HCT116 (cell line): Measurements from ENCODE around the gene PHC1. TPM values are rescaled to one million over a fixed set of nuclear protein-coding genes. Genes with fewer than 3 reads are reported as not detected.
A peak's percentile ranks its signal among the peaks of the same experiment; 100 is the strongest.

Experiments used
- ATAC-seq: fragments of 200-7000 bp; cut with Tn5 transposase; 2 replicates; pipeline ENCODE4 v1.9.1; 2020; ENCODE audit warnings: mild to moderate bottlenecking, moderate library complexity
- BruUV-seq: library from RNA; stranded (reverse); fragments of 400-500 nt; replicated peaks from 2 replicates; lab custom pipeline; 2021; lab: Mats Ljungman, UMichigan
- CTCF ChIA-PET: fragments of 300-600 bp; sonication (Branson Sonifier 250); formaldehyde crosslinking; loops from one replicate; lab custom pipeline; 2021; ENCODE audit warnings: antibody characterized with exemption; lab: Charles Lee
- POLR2A ChIA-PET: fragments of 300-600, 350-600 bp; sonication (Branson Sonifier 250); formaldehyde crosslinking; loops from one replicate; lab custom pipeline; 2021; ENCODE audit warnings: antibody characterized with exemption; lab: Charles Lee
- RAD21 ChIA-PET, 2 experiments: fragments of 300-600 bp; sonication (Branson Sonifier 250); formaldehyde crosslinking; loops; one replicate each; lab custom pipeline; 2023; ENCODE audit warnings: low total read pairs in 2 of 2; ENCODE audit not compliant: uncharacterized antibody in 2 of 2, unreplicated experiment in 2 of 2, low non-redundant PET in 1 of 2; lab: Charles Lee
- DNase-seq: peaks from one replicate; pipeline ENCODE4 v3.0.0-alpha.2; 2010; ENCODE audit warnings: low read depth, low spot score
- H2AFZ ChIP-seq: fragments of 200-600 bp; shearing (Covaris generic), sonication (generic); 2 replicates; pipeline ENCODE4 v1.6.1; 2017; ENCODE audit warnings: low read depth, mixed run types, mixed read lengths, antibody characterized with exemption, low read length; ENCODE audit not compliant: poor library complexity, severe bottlenecking
- H3K27ac ChIP-seq: 2 replicates; pipeline ENCODE4 v1.5.1; 2012; ENCODE audit warnings: low read depth, low read length
- H3K27me3 ChIP-seq: fragments of 200-600 bp; sonication (generic); 2 replicates; pipeline ENCODE4 v1.6.1; 2016; ENCODE audit warnings: mixed run types, low read length, mixed read lengths; ENCODE audit not compliant: insufficient read depth
- H3K36me3 ChIP-seq, 2 experiments: fragments of 200-500 bp in 1 of 2; fragments of 200-600 bp in 1 of 2; sonication (Bioruptor generic) in 1 of 2; sonication (generic) in 1 of 2; 2 replicates each; pipeline versions ENCODE4 v1.5.1 to v1.6.1; 2014 to 2016; ENCODE audit warnings: low read length in 2 of 2, inconsistent platforms in 1 of 2, mixed read lengths in 1 of 2, mixed run types in 1 of 2; ENCODE audit not compliant: insufficient read depth in 2 of 2, control insufficient read depth in 1 of 2
- H3K4me1 ChIP-seq, 2 experiments: fragments of 200-600 bp in 1 of 2; sonication (generic) in 1 of 2; 2 replicates each; pipeline versions ENCODE4 v1.5.1 to v1.6.1; 2012 to 2017; ENCODE audit warnings: low read length in 2 of 2, inconsistent platforms in 1 of 2, mild to moderate bottlenecking in 1 of 2, mixed read lengths in 1 of 2, mixed run types in 1 of 2, moderate library complexity in 1 of 2; ENCODE audit not compliant: insufficient read depth in 2 of 2, control insufficient read depth in 1 of 2
- H3K4me2 ChIP-seq: fragments of 200-600 bp; sonication (generic); 2 replicates; pipeline ENCODE4 v1.6.1; 2017; ENCODE audit warnings: mixed run types, low read length, mixed read lengths
- H3K4me3 ChIP-seq, 2 experiments: fragments of 200-600 bp in 1 of 2; sonication (generic) in 1 of 2; replicated peaks in 1 of 2; 2 replicates each; pipeline ENCODE4 v1.5.1; 2011 to 2016; ENCODE audit warnings: low read length in 2 of 2, control low read depth in 1 of 2, low read depth in 1 of 2, mild to moderate bottlenecking in 1 of 2, mixed read lengths in 1 of 2, mixed run types in 1 of 2
- H3K79me2 ChIP-seq: fragments of 200-600 bp; sonication (generic); 2 replicates; pipeline ENCODE4 v1.6.1; 2017; ENCODE audit warnings: mild to moderate bottlenecking, mixed run types, low read length, moderate library complexity, mixed read lengths; ENCODE audit not compliant: insufficient read depth
- H3K9ac ChIP-seq: fragments of 200-600 bp; sonication (generic); 2 replicates; pipeline ENCODE4 v1.6.1; 2016; ENCODE audit warnings: low read length, mixed read lengths
- H3K9me2 ChIP-seq: fragments of 200-600 bp; sonication (generic), shearing (Covaris generic); 2 replicates; pipeline ENCODE4 v1.6.1; 2017; ENCODE audit warnings: mixed run types, mild to moderate bottlenecking, moderate library complexity; ENCODE audit not compliant: insufficient read depth
- H3K9me3 ChIP-seq, 2 experiments: fragments of 200-500 bp in 1 of 2; fragments of 200-600 bp in 1 of 2; sonication (Bioruptor generic) in 1 of 2; sonication (generic) in 1 of 2; 2 replicates each; pipeline ENCODE4 v1.6.1; 2014 to 2017; ENCODE audit warnings: low read length in 2 of 2, mixed read lengths in 2 of 2, inconsistent platforms in 1 of 2, low read depth in 1 of 2, mild to moderate bottlenecking in 1 of 2, mixed run types in 1 of 2, moderate library complexity in 1 of 2; ENCODE audit not compliant: control insufficient read depth in 1 of 2, insufficient read depth in 1 of 2
- H4K20me1 ChIP-seq: fragments of 200-600 bp; sonication (generic), shearing (Covaris generic); 2 replicates; pipeline ENCODE4 v1.6.1; 2017; ENCODE audit warnings: mixed run types, mild to moderate bottlenecking, moderate library complexity; ENCODE audit not compliant: insufficient read depth
- CEBPB ChIP-seq: IDR thresholded peaks from 2 replicates; pipeline ENCODE4 v1.6.1; 2012; ENCODE audit warnings: low read depth
- EGR1 ChIP-seq: IDR thresholded peaks from 2 replicates; pipeline ENCODE4 v1.6.1; 2012; ENCODE audit warnings: low read depth
- FOSL1 ChIP-seq: IDR thresholded peaks from 2 replicates; pipeline ENCODE4 v1.6.1; 2012; ENCODE audit warnings: low read depth
- RAD21 ChIP-seq: IDR thresholded peaks from 2 replicates; pipeline ENCODE4 v1.6.1; 2012; ENCODE audit warnings: low read depth, mild to moderate bottlenecking
- intact Hi-C: fragments of 100-400 bp; cut with micrococcal nuclease; formaldehyde crosslinking; loops from 2 replicates; pipeline ENCODE4 v1.10.0; 2022
- total RNA-seq: library from RNA; stranded (reverse); gene quantifications from one replicate; pipeline ENCODE4 v1.2.1, GENCODE V29; 2021; ENCODE audit not compliant: unreplicated experiment
- TF ChIP-seq, protein P1 (sequence below), 3 experiments: fragments of 200-600 bp in 1 of 3; sonication (generic) in 1 of 3; IDR thresholded peaks in 2 of 3; conservative IDR thresholded peaks in 1 of 3; 2 replicates each; pipeline ENCODE4 v1.5.1; 2012 to 2017; ENCODE audit warnings: low read depth in 2 of 3, low read length in 2 of 3, antibody characterized with exemption in 1 of 3, borderline replicate concordance in 1 of 3, control low read depth in 1 of 3, mild to moderate bottlenecking in 1 of 3, mixed read lengths in 1 of 3, mixed run types in 1 of 3, moderate library complexity in 1 of 3; ENCODE audit not compliant: insufficient read depth in 1 of 3

Gene PHC1
- total RNA-seq, 1 experiment from 2014 or later, result 22.8 TPM

DNA sequence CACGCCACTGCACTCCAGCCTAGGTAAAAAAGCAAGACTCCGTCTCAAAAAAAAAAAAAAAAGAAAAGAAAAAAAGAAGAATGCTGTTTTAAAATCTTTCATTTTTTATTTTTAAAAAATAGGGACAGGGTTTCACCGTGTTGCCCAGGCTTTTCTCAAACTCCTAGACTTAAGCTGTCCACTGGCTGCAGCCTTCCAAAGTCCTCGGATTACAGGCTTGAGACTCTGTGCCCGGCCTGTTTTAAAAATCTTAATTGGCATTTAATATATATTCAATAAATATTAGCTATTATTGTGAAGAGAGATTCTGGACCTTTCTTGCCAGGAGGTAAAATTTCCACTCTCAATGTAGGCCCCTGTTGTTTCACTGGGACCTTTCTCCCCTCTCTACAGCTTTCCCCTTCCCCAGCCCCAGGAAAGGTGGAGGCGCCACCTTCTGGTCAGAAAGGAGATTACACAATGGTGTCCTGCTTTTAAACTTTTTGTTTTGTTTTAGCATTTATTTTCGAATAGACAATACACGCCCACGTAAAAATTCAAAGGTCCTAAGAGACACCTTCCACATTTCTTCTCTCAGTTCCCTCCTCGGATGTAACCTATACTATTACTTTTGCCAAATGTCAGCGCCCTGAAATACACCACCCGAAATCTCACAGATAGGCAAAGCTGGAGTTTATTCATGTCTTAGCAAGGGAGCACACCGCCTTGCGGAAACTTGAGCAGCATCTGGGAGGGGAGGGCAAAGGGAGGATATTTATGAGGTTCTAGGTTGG lies 23.8 kb upstream of the PHC1 start:
- ATAC-seq (peak; percentile 88), DNase-seq (no peak)
- TF ChIP-seq CEBPB (peak; percentile 58; the same call in 1 of the 2 replicates), EGR1 (peak; percentile 50; the same call in 1 of the 2 replicates), FOSL1 (no peak), RAD21 (peak; percentile 72)
- TF ChIP-seq, protein P1, sequence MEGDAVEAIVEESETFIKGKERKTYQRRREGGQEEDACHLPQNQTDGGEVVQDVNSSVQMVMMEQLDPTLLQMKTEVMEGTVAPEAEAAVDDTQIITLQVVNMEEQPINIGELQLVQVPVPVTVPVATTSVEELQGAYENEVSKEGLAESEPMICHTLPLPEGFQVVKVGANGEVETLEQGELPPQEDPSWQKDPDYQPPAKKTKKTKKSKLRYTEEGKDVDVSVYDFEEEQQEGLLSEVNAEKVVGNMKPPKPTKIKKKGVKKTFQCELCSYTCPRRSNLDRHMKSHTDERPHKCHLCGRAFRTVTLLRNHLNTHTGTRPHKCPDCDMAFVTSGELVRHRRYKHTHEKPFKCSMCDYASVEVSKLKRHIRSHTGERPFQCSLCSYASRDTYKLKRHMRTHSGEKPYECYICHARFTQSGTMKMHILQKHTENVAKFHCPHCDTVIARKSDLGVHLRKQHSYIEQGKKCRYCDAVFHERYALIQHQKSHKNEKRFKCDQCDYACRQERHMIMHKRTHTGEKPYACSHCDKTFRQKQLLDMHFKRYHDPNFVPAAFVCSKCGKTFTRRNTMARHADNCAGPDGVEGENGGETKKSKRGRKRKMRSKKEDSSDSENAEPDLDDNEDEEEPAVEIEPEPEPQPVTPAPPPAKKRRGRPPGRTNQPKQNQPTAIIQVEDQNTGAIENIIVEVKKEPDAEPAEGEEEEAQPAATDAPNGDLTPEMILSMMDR (IDR thresholded peaks at IDR 0.05 in 2 of 3, conservative IDR thresholded peaks at IDR 0.05 in 1 of 3; ENCODE audit: borderline replicate concordance in 1 of 3, insufficient read depth in 1 of 3, low read depth in 2 of 3, low read length in 2 of 3), result peak; percentile 80 to 83 (median 82)
- H3K9me2 ChIP-seq, result no peaks in the 10 kb centered on the region
- H3K27ac ChIP-seq, result no peak overlapping the region
- peaks cover 0 to 4% of the 10 kb centered on the region in 2 experiments; a peak in 1 of 4 replicates for H3K4me1 ChIP-seq
- no peaks in the 10 kb centered on the region for H3K9me3 ChIP-seq
- H4K20me1 ChIP-seq, result no peaks in the 10 kb centered on the region
- peak overlapping the region; percentile 44 to 55 for H3K4me3 ChIP-seq
- ChIA-PET RAD21 (interaction anchor here (1.1 to 1.6 kb wide), 3 partner anchors 209 to 233 kb away, joined by 3 to 10 read pairs (median 5); no protein-coding TSS in a partner anchor), POLR2A (no interaction called here), CTCF (interaction anchor here (0.6 to 3.0 kb wide), 24 partner anchors 9 to 346 kb away, joined by 3 to 36 read pairs (median 5); partner anchors contain the start of genes M6PR and PHC1)
- intact Hi-C loops, result loop anchor here (1.0 to 5.0 kb wide), 4 partner anchors 110 to 353 kb away; no protein-coding TSS in a partner anchor
- BruUV-seq, result no TSS peak
- H3K4me2 ChIP-seq, result peak overlapping the region; percentile 83
- no peaks in the 10 kb centered on the region for H3K27me3 ChIP-seq
- H2AFZ ChIP-seq, result peak overlapping the region; percentile 95
- H3K9ac ChIP-seq, result peak overlapping the region; percentile 8; the same call in 1 of the 2 replicates
- no peaks in the 10 kb centered on the region for H3K36me3 ChIP-seq
- no peaks in the 10 kb centered on the region for H3K79me2 ChIP-seq
